ENCODE data around the gene UBE3C.

DNA sequence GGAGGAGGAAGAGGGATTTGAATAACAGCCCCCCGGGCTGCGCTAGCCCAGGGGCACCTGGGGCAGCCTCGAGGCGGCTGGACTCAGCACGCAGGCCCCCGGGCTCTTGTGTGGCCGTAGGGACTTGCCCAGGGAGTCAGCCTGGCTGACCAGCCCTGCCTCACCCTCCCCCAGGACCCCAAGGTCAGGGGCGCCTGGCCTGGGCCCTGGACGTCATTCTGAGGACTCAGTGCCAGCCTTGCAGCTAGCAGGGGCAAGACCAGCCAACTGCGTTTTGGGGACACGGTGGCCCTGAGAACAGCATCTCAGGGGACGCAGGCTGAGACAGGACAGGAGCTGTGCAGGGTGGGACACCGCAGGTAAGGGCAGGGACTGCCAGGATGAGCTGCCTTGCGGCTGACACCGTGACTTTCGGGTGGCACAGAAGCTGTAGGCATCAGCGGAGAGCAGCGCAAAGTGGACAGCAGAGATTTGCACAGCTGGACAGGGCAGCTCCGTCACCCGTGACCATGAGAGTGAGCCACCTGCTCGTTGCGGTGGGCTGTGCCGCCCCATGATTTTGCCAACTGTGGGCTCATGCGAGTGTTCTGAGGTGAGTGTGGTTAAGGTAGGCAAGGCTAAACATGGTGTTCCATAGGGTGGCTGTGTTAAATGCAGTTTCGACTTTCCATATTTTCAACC, 48.1 kb upstream of the UBE3C start:
- TF ChIP-seq, protein P1, sequence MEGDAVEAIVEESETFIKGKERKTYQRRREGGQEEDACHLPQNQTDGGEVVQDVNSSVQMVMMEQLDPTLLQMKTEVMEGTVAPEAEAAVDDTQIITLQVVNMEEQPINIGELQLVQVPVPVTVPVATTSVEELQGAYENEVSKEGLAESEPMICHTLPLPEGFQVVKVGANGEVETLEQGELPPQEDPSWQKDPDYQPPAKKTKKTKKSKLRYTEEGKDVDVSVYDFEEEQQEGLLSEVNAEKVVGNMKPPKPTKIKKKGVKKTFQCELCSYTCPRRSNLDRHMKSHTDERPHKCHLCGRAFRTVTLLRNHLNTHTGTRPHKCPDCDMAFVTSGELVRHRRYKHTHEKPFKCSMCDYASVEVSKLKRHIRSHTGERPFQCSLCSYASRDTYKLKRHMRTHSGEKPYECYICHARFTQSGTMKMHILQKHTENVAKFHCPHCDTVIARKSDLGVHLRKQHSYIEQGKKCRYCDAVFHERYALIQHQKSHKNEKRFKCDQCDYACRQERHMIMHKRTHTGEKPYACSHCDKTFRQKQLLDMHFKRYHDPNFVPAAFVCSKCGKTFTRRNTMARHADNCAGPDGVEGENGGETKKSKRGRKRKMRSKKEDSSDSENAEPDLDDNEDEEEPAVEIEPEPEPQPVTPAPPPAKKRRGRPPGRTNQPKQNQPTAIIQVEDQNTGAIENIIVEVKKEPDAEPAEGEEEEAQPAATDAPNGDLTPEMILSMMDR (IDR thresholded peaks at IDR 0.05): no peak
- TF ChIP-seq POLR2A (IDR thresholded peaks at IDR 0.05): no peak
